HG03575 (cell line): Measurements from ENCODE around the gene SPATA21.
"Not testable (repeated sequence)": the region's sequence is repeated elsewhere in the genome, so short reads cannot be mapped to it uniquely, and the experiment has no call there.

ENCODE experiments used
- ATAC-seq: cut with Tn5 transposase; IDR thresholded peaks from one replicate; pipeline ENCODE4 v1.9.1; 2021; ENCODE audit not compliant: unreplicated experiment, insufficient number of reproducible peaks, low FRiP score; ENCODE audit errors: extremely low read depth

The SPATA21 gene, protein sequence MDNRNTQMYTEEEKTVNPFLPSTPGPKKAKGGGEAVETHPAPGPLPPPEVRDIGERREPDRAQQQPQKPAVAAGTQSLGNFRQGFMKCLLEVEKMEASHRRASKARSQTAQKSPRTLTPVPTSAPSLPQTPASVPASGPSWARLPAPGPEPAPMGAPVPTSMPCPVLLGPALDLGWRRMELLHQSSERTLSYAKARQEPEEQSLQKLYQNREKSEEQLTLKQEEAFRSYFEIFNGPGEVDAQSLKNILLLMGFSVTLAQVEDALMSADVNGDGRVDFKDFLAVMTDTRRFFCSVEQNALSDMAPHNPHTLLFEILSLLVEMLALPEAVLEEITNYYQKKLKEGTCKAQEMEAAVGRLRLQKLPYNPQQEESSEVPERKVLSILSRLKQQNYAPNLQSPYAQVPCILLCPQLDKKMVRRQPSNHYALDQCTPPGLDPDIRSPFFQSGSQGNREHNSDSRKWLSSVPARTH

DNA sequence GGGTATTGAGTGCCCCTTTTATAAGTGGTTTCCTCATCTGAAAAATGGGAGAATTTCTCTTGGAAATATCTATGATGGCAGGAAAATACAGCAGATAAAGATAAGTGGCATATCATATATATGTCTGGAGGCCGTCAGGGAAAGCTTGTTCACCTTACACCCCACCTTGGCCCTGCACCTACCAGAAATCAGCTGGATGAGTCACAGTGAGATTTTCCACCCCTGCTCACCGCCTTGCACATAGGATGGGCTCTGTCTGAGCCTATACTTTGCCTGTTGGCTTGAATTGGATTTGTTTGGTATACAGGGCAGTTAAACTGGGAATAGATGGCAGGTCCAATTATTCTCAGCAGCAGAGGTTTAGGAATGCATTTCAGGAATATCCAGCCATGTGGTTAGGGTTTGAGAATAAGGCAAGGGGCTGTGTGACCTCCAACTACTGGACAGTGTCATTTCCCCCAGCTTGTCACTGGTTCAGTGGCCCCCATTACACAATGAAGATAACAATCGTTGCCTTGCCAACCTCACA lies at the start of gene SPATA21:
SPATA21 (minus strand) TSS at position 479 of the 529 bp plus-strand sequence. CDS start 6,053 bp downstream, outside the sequence.
- no peak for ATAC-seq

DNA sequence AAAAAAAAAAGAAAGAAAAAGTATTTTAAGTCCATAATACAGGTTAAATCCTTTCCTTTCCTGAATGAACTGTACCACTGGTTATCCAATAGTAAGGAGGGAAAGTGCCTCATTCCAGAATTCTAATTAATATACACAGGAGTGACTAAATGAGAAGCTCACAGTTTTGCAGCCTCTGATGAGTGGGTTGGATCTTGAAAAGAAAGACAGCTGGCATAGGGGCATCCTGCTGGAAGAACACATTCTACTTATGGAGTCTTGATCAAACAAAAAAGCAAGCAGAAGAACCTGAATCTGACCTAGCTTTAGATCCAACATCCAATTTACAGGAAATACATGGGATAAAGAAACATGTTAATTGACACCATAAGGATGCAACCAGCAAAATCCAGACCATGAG lies 49.8 kb upstream of the SPATA21 start:
- not testable (repeated sequence) for ATAC-seq

DNA sequence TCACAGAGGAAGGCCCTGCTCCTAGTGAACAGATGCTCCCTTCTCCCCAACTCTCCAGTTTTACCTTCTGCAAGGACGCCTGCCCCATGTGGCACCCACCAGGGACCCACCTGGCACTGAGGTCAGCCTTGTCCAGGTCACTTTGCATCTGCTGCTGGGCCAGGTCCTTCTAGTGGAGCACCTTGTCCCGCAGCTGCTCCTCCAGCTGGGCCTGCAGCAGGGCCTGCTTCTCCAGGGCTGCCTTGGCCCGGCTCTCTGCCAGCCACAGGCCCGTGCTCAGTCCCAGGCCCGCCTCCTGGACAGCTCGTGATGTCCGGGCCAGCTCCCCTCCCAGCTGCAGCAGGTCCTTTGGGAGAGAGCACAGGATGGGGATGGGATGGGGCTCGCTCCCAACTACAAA lies 49.1 kb upstream of the SPATA21 start:
- not testable (repeated sequence) for ATAC-seq

DNA sequence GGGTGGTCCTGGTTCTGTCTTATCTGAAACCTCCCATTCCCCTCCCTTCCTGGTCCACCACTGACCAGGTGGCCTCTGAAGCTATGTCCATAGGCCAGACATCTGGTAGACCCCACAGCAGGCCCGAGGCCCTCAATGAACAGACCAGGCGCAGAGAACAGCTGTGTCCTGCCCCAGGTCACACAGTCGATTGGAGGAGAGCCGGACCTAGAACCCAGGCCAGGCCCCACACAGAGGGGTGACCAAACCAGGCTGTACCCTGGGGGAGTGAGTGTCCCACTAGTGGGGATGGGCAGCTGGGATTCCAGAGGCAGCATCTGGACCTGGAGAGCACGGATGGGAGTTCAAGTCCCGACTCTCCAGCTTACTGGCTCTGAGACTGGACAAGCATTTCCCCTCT lies 47.7 kb upstream of the SPATA21 start:
- no peak for ATAC-seq

DNA sequence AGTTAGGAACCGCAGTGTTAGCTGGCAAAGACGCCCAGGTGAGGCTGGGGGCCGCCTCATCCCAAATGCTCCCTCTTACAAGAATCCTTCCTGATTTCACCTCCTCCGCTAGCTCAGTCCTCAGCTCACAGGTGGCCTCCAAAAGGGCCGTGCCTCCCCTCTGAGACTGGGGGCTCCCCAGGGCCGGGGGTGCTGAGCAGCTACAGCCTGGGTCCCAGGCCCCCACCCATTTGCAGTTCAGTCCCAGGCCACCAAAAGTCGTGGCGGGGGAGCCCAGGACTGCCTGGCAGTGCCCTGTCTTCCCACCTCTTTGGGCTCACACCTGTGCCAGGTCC lies 47.2 kb upstream of the SPATA21 start:
- no peak for ATAC-seq

DNA sequence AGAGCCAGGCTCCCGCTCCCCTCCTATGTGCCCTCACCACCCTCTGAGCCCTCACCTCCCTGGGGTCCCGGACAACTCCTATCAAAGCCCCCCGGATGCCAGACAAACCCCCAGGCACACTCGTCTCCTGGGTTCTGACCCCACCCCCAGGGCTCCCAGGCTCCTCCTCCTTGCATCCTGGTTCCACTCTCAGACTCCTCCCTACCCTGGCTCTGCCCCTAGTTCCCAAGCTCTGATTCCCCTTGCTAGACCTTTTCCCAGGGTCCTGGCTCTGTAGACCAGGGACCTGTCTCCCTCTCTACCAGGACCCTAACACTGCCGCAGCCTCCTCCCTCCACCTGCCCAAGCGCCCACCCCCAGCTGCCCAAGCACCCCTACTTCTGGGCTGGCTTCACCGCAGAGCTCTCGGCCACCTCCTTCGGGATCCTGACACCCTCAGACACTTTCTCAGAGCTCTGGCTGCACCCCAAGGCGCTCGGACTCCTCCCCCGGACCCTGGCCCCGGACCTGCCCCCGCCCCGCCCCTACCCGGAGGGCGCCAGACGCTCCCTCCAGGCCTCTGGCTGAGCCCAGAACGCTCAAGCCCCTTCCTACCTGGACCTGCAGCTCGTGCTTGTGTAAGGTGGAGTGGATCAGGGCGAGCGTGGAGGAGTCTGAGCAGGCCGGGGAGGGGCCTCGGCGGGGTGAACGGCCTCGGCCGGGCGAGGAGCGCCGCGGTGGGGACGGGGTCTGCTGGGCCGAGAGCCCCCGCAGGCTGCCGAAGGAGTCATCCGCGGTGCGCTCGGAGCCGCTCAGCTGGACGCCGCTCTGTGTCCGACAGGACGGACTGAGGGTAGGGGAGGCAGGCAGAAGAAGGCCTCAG lies 46.6 kb upstream of the SPATA21 start:
- ATAC-seq: not testable (repeated sequence)

DNA sequence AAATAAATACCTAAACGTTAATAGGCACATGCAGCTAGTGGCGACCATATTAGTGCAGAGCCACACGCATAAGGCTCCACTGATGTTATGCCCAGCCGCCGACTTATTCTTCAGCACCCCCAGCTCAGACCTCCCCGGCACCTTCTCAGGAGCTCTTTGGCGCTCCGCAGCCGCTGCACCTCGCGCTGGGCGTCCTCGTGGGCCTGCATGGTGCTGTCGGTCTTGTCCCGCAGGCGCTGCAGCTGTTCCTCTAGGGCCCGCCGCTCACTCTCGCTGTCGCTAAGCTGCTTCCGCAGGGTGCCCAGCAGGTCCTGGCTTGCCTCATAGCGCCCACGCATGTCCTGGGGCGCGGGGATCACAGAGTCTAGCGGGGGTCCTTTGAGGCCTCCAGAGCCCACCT lies 45.9 kb upstream of the SPATA21 start:
- ATAC-seq: not testable (repeated sequence)

DNA sequence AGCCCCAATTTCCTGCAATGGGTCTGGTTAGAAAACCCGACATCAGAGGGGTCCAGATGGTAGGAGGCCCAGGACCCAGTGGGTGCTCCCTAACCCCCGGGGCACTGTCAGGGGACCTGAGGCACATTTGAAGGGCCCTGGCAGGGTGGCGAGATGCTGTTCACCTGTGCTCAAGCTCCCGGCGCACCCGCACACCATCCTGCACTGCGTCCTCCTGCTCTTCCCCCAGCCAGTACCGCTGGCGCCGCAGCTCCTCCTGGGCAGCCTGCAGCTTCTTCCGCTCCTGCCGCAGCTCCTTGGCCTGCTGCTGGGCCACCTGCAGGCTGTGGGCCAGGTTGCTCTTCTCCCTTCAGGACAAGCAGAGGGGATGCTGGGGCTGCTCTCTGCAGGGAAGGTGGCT lies 40.9 kb upstream of the SPATA21 start:
- no peak for ATAC-seq

DNA sequence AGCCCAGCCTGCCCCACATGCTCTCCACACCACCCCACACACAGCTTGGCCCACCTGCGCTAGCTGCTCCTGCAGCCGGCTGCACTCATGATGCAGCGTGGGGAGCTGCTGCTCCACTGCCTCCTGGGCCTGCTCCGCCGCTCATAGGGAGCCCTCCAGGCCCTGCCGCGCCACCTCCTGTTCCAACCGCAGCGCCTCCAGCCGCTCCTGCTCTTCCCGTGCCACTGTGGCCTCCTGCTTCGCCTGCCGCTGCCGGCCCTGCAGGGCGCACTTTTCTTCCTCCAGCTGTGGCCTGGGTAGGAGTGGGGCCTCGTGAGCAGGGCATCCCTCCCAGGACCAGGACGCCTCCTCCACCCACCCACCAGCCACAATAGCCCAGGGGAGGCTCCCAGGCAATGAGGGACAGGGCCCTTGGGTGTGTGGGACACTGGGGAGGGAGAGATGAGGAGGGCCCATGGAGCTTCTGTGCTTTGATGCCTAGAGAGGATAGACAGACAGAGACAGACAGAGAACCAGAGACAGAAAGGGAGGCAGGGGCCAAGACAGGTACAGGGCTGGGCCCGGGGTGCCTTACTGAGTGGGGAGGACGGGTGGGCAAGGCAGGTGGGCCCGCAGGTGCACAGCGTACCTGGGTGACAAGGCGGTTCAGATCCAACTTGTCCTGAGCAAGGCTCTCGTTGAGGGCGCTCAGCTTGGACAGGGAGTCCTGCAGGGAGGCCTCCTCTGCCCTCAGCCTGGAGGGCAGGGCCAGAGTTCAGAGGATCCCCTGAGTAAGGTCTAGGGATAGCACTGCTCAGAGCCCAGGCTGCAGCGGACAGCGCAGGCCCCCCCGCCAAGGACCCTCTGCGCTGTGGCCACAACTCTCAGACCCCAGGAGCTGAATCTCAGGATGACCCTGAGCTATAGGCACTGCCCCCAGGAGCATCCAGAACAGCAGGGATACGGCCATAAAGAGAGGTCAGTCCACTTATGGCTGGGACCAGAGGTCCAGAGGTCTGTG lies 38.8 kb upstream of the SPATA21 start:
- ATAC-seq: not testable (repeated sequence)

DNA sequence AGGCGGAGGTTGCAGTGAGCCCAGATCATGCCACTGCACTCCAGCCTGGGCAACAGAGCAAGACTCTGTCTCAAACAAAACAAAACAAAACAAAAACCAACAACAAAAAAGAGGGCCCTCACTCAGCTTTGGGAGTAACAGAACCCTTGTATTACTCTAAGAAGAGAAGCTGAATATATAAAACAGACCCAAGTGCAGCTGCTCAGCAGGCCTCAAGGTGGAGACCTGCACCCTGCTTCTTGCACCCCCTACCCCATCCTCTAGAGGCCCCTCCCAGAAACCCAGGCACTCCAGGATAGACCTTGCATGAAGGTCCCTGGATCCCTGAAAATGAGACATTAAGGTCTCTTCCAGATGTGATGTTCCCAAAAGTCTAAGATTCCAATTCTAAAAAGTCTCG lies 37.7 kb upstream of the SPATA21 start:
- not testable (repeated sequence) for ATAC-seq

DNA sequence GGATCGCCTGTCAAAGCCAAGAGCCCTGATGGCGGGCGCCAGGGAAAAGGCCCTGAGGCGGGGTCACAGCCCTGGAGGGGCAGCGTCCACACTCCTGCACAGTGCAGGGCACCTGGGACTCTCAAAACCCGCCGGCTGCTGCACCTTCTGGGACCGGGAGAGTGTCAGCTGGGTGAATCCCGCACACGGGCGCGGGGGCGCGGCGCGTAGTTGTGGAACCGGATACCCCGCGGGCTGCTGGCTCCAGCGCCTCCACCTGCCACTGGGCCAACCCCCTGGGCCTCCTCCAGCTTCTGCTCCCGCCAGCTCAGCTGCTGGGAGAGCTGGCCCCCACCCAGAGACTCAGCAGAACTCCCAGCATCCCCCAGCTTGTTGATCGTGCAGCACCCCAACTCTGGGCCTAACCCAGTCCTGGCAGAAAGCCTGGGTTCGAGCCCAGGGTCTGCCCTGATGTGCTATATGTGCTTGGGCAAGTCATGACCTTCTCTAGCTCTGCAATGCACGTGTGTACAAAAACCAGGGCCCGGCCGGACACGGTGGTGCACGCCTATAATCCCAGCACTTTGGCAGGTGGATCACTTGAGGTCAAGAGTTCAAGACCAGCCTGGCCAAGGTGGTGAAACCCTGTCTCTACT lies 37.1 kb upstream of the SPATA21 start:
- no peak for ATAC-seq

DNA sequence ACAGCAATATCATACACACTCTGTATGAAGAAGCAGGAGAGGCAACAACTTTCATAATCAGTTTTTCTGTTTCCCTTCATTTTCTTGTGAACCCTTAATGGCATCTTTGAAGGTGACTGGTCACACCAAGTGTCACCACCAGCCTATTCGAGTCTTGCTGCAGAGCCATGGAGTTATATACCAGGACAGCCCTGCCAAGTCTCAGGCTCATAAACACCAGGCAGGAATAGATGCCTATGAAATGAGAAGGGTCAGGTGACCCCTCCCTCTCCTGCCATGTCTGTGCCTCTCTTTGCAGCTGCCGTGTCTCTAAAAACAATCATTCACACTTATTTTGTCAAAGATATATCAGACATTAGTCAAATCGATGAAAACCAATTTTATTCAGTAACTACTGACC lies 31.3 kb upstream of the SPATA21 start:
- no peak for ATAC-seq

DNA sequence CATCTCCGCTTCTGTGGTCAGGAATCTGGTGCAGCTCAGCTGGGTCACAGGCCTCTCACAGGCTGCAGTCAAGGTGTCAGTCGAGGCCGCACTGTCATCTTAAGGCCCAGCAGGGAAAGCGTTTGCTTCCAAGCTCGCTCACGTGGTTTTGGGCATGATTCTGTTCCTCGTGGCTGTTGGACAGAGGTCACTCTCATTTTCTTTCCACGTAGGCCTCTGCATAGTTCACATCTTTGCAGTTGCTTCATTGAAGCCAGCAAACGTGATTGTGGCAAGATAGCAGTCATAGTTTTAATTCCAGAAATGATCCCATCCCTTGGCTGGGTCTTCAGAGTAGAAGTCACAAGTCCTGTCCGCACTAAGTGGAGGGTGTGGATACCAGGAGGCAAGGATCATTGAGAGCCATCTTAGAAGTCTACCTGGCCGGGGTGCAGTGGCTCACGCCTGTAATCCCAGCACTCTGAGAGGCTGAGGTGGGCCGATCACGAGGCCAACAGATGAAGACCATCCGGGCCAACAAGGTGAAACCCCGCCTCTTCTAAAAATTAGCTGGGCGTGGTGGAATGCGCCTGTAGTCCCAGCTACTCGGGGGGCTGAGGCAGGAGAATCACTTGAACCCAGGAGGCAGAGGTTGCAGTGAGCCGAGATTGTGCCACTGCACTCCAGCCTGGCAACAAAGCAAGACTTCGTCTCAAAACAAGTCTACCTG lies 27.8 kb upstream of the SPATA21 start:
- ATAC-seq: no peak

DNA sequence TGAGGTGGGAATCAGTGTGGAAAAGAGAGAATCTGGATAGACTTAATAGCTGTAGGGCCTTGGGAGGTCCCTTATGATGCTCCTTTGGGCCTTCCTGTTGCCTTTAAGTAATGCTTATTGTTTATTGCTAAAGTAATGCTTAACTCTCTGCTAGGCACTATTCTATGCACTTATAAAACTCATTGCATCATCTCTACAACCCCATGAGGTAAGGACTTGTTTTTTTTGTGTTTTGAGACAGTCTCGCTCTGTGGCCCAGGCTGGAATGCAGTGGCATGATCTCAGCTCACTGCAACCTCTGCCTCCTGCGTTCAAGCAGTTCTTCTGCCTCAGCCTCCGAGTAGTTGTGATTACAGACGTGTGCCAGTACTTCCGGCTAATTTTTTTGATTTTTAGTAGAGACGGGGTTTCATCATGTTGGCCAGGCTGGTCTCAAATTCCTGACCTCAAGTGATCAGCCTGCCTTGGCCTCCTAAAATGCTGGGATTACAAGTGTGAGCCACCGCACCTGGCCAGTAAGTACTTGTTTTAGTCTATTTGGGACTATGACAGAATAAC lies 25.6 kb upstream of the SPATA21 start:
- ATAC-seq: no peak

DNA sequence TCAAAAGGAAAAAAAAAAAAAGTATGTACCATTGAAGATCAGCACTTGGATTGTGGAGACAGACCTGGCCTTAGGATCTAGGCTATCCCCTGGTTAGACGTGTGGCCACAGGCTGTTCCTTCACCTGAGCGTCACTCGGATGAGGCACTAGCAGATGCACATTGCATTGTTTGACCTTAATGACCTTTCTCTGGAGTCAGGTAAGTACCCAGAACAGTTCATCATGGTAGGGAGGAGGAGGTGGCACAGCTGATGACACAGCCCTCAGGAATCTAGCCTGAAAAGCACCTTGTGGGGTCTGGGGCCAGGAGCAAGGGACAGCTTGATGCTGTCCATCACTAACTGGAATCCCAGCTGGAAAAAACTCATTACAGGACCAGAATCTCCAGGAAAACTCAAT lies 24.5 kb upstream of the SPATA21 start:
- ATAC-seq: no peak

DNA sequence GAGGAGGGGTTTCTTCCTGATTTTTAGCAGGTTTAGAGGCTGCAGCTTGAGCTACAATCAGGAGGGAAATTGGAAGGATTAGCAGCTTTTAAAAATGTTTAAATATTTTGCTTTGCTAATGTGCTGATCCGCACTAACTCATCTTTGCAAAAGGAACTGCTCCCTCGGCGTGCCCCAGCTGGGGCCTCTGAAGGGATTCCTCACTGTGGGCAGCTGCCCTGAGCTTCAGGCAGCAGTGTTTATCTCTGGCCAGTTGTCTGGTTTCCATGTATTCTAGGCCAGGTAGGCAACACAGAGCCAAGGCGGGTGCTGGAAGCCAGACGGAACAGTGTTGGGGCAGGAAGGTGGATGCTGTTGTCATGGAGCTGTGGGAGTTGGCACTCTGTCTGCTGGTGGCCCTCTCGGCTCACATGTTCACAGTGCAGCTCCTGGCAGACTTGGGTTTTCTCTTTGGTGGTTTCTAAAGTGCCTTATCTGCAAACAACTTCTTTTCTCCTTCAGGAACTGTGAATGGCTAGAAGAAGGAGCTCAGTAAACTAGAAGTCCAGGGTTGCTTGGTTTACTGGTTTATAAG lies 22.2 kb upstream of the SPATA21 start:
- no peak for ATAC-seq

DNA sequence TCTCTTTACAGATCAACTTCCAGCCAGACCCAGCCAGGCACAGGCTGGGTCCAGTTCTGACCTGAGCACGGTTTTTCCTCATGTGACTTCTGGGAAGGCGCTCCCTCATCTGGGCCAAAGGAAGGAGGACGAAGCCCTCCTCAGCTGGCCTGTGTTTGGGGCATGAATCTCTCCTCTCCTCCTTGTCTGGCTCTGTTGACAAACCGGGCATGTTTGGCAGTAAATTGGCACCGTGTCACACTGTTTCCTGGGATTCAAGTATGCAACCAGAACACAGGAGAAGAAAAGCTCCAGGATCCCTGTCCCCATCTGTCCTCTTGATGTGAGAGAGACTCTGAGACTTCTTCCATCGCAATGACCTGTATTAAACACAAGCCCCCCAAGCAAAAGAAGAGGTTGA lies 21.6 kb upstream of the SPATA21 start:
- ATAC-seq: no peak
